Measurements from ENCODE around the gene ARID2.

DNA sequence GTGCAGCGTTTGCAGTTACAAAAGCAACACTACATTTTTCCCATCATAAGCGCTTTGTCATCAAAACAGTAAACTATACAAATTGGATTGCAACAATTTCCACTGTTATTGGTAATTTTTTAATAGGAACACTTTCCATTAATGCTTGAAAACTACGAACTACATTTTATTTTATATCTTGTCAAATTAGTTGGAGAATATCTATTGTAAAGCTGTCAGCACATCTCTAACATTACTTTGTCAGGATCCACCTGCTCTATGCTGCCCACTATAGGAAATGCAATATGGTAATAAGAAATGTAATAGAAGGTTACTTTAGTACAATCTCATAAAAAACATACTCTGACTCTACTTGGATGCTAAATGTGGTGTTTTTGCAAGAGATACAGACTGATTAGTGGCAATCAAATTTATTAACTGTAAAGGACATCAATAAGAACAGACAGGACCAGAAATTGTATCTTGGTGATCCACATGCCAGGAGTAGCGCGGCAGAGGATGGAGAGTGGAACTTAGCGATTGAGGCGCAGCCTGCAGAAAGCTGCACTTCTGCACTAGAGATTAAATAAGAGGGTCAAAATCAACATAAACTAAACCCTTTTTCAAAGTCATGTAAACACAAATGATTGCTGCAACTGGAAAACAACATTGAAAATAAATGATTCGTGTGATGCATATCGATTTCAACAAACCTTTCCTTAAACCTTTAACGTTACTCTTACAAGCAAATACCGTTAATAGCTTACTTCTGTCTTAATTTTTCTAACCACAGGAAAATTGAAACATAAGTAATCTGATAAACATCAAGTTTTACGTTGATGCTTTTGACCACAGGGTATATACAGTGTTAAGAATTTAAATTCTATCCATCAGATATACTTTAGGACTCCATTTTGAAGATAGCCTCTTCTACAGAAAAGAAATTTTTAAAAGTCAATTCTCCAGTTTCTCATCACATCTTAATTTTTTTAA is 3.6 kb upstream of the ARID2 start:
- TF ChIP-seq KDM1A (IDR thresholded peaks at IDR 0.05; ENCODE audit: low read depth) (no peak), CTCF (IDR thresholded peaks at IDR 0.05) (peak; percentile 84), POLR2A (IDR thresholded peaks at IDR 0.05; ENCODE audit: low read length) (no peak)

Measured in A549 (cell line).